Upper lobe of left lung (tissue), 6 donors: Measurements from ENCODE around the gene ORM1. TPM values are rescaled to one million over a fixed set of nuclear protein-coding genes. Genes with fewer than 3 reads are reported as not detected.

Experiments
- ATAC-seq, 2 donors: fragments of 200-7000 bp; cut with Tn5 transposase; one replicate each; pipeline ENCODE4 v1.9.1; 2022; ENCODE audit warnings: mild to moderate bottlenecking in 2 of 2, moderate library complexity in 2 of 2; ENCODE audit not compliant: low FRiP score in 2 of 2
- DNase-seq, 2 donors: peaks; one replicate each; pipeline ENCODE4 v3.0.0-alpha.2; 2019 to 2020
- H3K27ac ChIP-seq, 4 donors: fragments of 200-600 bp; sonication (generic); one replicate each; pipeline ENCODE4 v1.5.1; 2016 to 2019
- H3K27me3 ChIP-seq, 4 donors: fragments of 200-600 bp; sonication (generic); one replicate each; pipeline ENCODE4 v1.5.1; 2017 to 2019
- H3K36me3 ChIP-seq, 4 donors: fragments of 200-600 bp; sonication (generic); one replicate each; pipeline ENCODE4 v1.5.1; 2016 to 2019
- H3K4me1 ChIP-seq, 4 donors: fragments of 200-600 bp; sonication (generic); one replicate each; pipeline ENCODE4 v1.5.1; 2018 to 2019
- H3K4me3 ChIP-seq, 4 donors: fragments of 200-600 bp; sonication (generic); one replicate each; pipeline ENCODE4 v1.5.1; 2017 to 2019; ENCODE audit warnings: mild to moderate bottlenecking in 2 of 4, moderate library complexity in 1 of 4
- H3K9me3 ChIP-seq, 4 donors: fragments of 200-600 bp; sonication (generic); one replicate each; pipeline ENCODE4 v1.5.1; 2018 to 2019
- CTCF ChIP-seq, 6 experiments: fragments of 450-650 bp in 4 of 6; fragments of 200-600 bp in 2 of 6; sonication (generic) in 2 of 6; IDR thresholded peaks; one replicate each; pipeline ENCODE4 v1.5.1; 2016 to 2019; ENCODE audit warnings: antibody characterized with exemption in 6 of 6
- EP300 ChIP-seq, 4 donors: sonication (generic); formaldehyde crosslinking; IDR thresholded peaks; one replicate each; pipeline ENCODE4 v1.5.1; 2017; ENCODE audit warnings: antibody characterized with exemption in 4 of 4, control low read depth in 2 of 4
- POLR2A ChIP-seq, 4 donors: fragments of 450-650 bp; IDR thresholded peaks; one replicate each; pipeline ENCODE4 v1.5.1; 2016 to 2017; ENCODE audit warnings: antibody characterized with exemption in 4 of 4, mild to moderate bottlenecking in 2 of 4
- POLR2AphosphoS5 ChIP-seq, 2 donors: sonication (generic); formaldehyde crosslinking; IDR thresholded peaks; one replicate each; pipeline ENCODE4 v1.5.1; 2017; ENCODE audit warnings: antibody characterized with exemption in 2 of 2
- WGBS, 2 donors: methylation state at CpG; one replicate each; pipeline ENCODE4 v1.1.5; 2017 to 2018; 5-methylcytosine and 5-hydroxymethylcytosine counted together
- total RNA-seq, 6 donors: library from RNA; depleted of rRNA in 4 of 6; stranded (reverse); fragments of >200 nt in 4 of 6; gene quantifications; one replicate each; pipeline versions ENCODE4 v1.1.0 to v1.2.1, GENCODE V29; 2016 to 2021
- donor health status: DM: no; HTN: no; CAD: no; lungs with moderate emphysema.
- donor health status: DM: no; HTN: yes; CAD: no; lungs with severe emphysema.

The ORM1 gene
- total RNA-seq, 6 donors from 2014 or later = 1.8 to 17.9 (median 12.0) TPM; not detected in 1

- DNase-seq (no peak), ATAC-seq (no peak)
- H3K36me3 ChIP-seq = peaks cover 25 to 83% (median 48%) of the 10 kb centered on the region in 4 donors
- TF ChIP-seq POLR2A (IDR thresholded peaks at IDR 0.05) (no peak), CTCF (IDR thresholded peaks at IDR 0.05) (no peak), EP300 (IDR thresholded peaks at IDR 0.05) (no peak), POLR2AphosphoS5 (IDR thresholded peaks at IDR 0.05) (no peak)
- peak overlapping the region in 3 of 4 donors; percentile 80 to 88 (median 85) for H3K27ac ChIP-seq
- no peak overlapping the region for H3K4me3 ChIP-seq
- H3K4me1 ChIP-seq = peaks cover 37 to 59% (median 47%) of the 10 kb centered on the region in 4 donors
- H3K9me3 ChIP-seq = no peaks in the 10 kb centered on the region
- no peaks in the 10 kb centered on the region for H3K27me3 ChIP-seq
- WGBS, 2 donors = 86 to 92% methylated on average over 2 of the region's 2 CpGs
Observed at GRCh38 chr9:114365194-114365593, 42.3 kb downstream of the ORM1 start.

- WGBS, 2 donors = 32 to 33% methylated on average over 10 of the region's 10 CpGs
- Histone ChIP-seq H3K9me3 (no peaks in the 10 kb centered on the region), H3K27me3 (no peaks in the 10 kb centered on the region), H3K4me3 (no peak overlapping the region), H3K4me1 (peaks cover 50 to 70% (median 59%) of the 10 kb centered on the region in 4 donors), H3K27ac (peak overlapping the region; percentile 76 to 88 (median 82)), H3K36me3 (peaks cover 16 to 82% (median 37%) of the 10 kb centered on the region in 4 donors)
- TF ChIP-seq EP300 (IDR thresholded peaks at IDR 0.05) (peak in 1 of 4 donors; percentile 33), POLR2AphosphoS5 (IDR thresholded peaks at IDR 0.05) (no peak), POLR2A (IDR thresholded peaks at IDR 0.05) (peak in 1 of 4 donors; percentile 26), CTCF (IDR thresholded peaks at IDR 0.05) (no peak)
- peak in 1 of 2 donors; percentile 50 for ATAC-seq
- DNase-seq = no peak
Observed at GRCh38 chr9:114366334-114367128, 43.6 kb downstream of the ORM1 start.

GRCh38 chr9:114367366-114367765 is 44.5 kb downstream of the ORM1 start:
- Histone ChIP-seq H3K27me3 (no peaks in the 10 kb centered on the region), H3K36me3 (peaks cover 7 to 76% (median 30%) of the 10 kb centered on the region in 4 donors), H3K9me3 (no peaks in the 10 kb centered on the region), H3K4me1 (peaks cover 58 to 79% (median 67%) of the 10 kb centered on the region in 4 donors), H3K4me3 (no peak overlapping the region), H3K27ac (peak overlapping the region; percentile 76 to 88 (median 82))
- WGBS, 2 donors = 82 to 84% methylated on average over 6 of the region's 6 CpGs
- ATAC-seq (no peak), DNase-seq (no peak)
- TF ChIP-seq POLR2A (IDR thresholded peaks at IDR 0.05) (no peak), POLR2AphosphoS5 (IDR thresholded peaks at IDR 0.05) (no peak), CTCF (IDR thresholded peaks at IDR 0.05) (no peak), EP300 (IDR thresholded peaks at IDR 0.05) (no peak)

GRCh38 chr9:114367772-114368569 is 45.1 kb downstream of the ORM1 start:
- ATAC-seq (no peak), DNase-seq (no peak)
- Histone ChIP-seq H3K27ac (peak overlapping the region; percentile 76 to 88 (median 82)), H3K36me3 (peaks cover 7 to 70% (median 25%) of the 10 kb centered on the region in 4 donors), H3K27me3 (no peaks in the 10 kb centered on the region), H3K4me3 (no peak overlapping the region), H3K4me1 (peaks cover 64 to 85% (median 73%) of the 10 kb centered on the region in 4 donors), H3K9me3 (no peaks in the 10 kb centered on the region)
- WGBS, 2 donors = 90 to 96% methylated on average over 8 to 14 of the region's 14 CpGs
- no peak for TF ChIP-seq POLR2A (IDR thresholded peaks at IDR 0.05)
